SK-N-SH (cell line): ENCODE results near the gene BLOC1S1.

Source experiments
- EZH2phosphoT487 ChIP-seq: fragments of 200-600 bp; sonication (generic); IDR thresholded peaks from 2 replicates; pipeline ENCODE4 v1.6.1; 2017; ENCODE audit warnings: low read depth, mixed run types, mild to moderate bottlenecking, antibody characterized with exemption, moderate library complexity, borderline replicate concordance
- TEAD4 ChIP-seq: IDR thresholded peaks from 2 replicates; pipeline ENCODE4 v1.4.0; 2012; ENCODE audit warnings: mild to moderate bottlenecking, borderline replicate concordance; ENCODE audit not compliant: insufficient read depth

- TF ChIP-seq EZH2phosphoT487 (no peak), TEAD4 (no peak)
These were observed 46.8 kb downstream of the BLOC1S1 start for GRCh38 chr12:55762646-55763045.
